GM23338 (cell line): ENCODE results near the gene NCKAP5. TPM values are rescaled to one million over a fixed set of nuclear protein-coding genes. Genes with fewer than 3 reads are reported as not detected.

ENCODE experiments used
- ATAC-seq: fragments of 200-7000 bp; cut with Tn5 transposase; 3 replicates; pipeline ENCODE4 v1.9.1; 2020
- DNase-seq: peaks from one replicate; pipeline ENCODE4 v3.0.0-alpha.2; 2015; ENCODE audit warnings: low spot score
- H2AFZ ChIP-seq: fragments of 200-600 bp; sonication (generic); 2 replicates; pipeline ENCODE4 v1.8.0; 2016; ENCODE audit warnings: antibody characterized with exemption, mild to moderate bottlenecking, moderate library complexity
- H3F3A ChIP-seq: fragments of 200-600 bp; sonication (generic); replicated peaks from 2 replicates; pipeline ENCODE4 v1.8.0; 2017; ENCODE audit warnings: antibody characterized with exemption, mixed run types, low read depth
- H3K27ac ChIP-seq: fragments of 200-600 bp; sonication (generic); 2 replicates; pipeline ENCODE4 v1.6.1; 2016; ENCODE audit warnings: low read depth
- H3K27me3 ChIP-seq: fragments of 200-600 bp; sonication (generic); 2 replicates; pipeline ENCODE4 v1.8.0; 2016; ENCODE audit warnings: mild to moderate bottlenecking, mixed run types, moderate library complexity; ENCODE audit not compliant: insufficient read depth
- H3K36me3 ChIP-seq: fragments of 200-600 bp; sonication (generic); 2 replicates; pipeline ENCODE4 v1.8.0; 2016; ENCODE audit warnings: mild to moderate bottlenecking; ENCODE audit not compliant: insufficient read depth
- H3K4me1 ChIP-seq: fragments of 200-600 bp; sonication (generic); 2 replicates; pipeline ENCODE4 v1.8.0; 2016; ENCODE audit warnings: mild to moderate bottlenecking, moderate library complexity; ENCODE audit not compliant: insufficient read depth
- H3K4me2 ChIP-seq: fragments of 200-600 bp; sonication (generic); 2 replicates; pipeline ENCODE4 v1.7.1; 2017; ENCODE audit warnings: mixed run types
- H3K4me3 ChIP-seq: fragments of 200-600 bp; sonication (generic); 2 replicates; pipeline ENCODE4 v1.6.1; 2016; ENCODE audit warnings: mixed run types
- H3K79me2 ChIP-seq: fragments of 200-600 bp; sonication (generic); replicated peaks from 2 replicates; pipeline ENCODE4 v1.8.0; 2017; ENCODE audit warnings: mild to moderate bottlenecking; ENCODE audit not compliant: insufficient read depth
- H3K9me2 ChIP-seq: fragments of 200-600 bp; sonication (generic); 2 replicates; pipeline ENCODE4 v1.8.0; 2017; ENCODE audit not compliant: insufficient read depth
- H4K20me1 ChIP-seq: fragments of 200-600 bp; sonication (generic); replicated peaks from 2 replicates; pipeline ENCODE4 v1.8.0; 2017; ENCODE audit warnings: mild to moderate bottlenecking; ENCODE audit not compliant: insufficient read depth
- H3K27ac Mint-ChIP-seq: 2 replicates; pipeline ENCODE4 v1.8.0; 2020; ENCODE audit warnings: inconsistent platforms, mild to moderate bottlenecking, moderate library complexity, mixed read lengths
- H3K27me3 Mint-ChIP-seq: 3 replicates; pipeline ENCODE4 v1.8.0; 2022; ENCODE audit warnings: low read depth, mild to moderate bottlenecking, moderate library complexity, mixed read lengths, inconsistent platforms; ENCODE audit not compliant: insufficient read depth, poor library complexity
- H3K36me3 Mint-ChIP-seq: 3 replicates; pipeline ENCODE4 v1.8.0; 2021; ENCODE audit warnings: low read depth, mild to moderate bottlenecking, inconsistent platforms, moderate library complexity, mixed read lengths
- H3K4me1 Mint-ChIP-seq: 3 replicates; pipeline ENCODE4 v1.8.0; 2020; ENCODE audit warnings: mild to moderate bottlenecking, inconsistent platforms, mixed read lengths
- H3K4me3 Mint-ChIP-seq: 3 replicates; pipeline ENCODE4 v1.8.0; 2021; ENCODE audit warnings: moderate library complexity, mild to moderate bottlenecking, inconsistent platforms, mixed read lengths
- H3K9me3 Mint-ChIP-seq: 3 replicates; pipeline ENCODE4 v1.8.0; 2020; ENCODE audit warnings: moderate library complexity, mild to moderate bottlenecking, inconsistent platforms, mixed read lengths
- CREB1 ChIP-seq: fragments of 250-450 bp; sonication (Bioruptor Pico); IDR thresholded peaks from 2 replicates; pipeline ENCODE4 v1.5.0; 2020; ENCODE audit warnings: low read depth, mild to moderate bottlenecking, moderate library complexity
- CTCF ChIP-seq, 2 experiments: fragments of 200-600 bp in 1 of 2; sonication (generic) in 1 of 2; conservative IDR thresholded peaks; 2 replicates each; pipeline versions ENCODE4 v1.5.1 to v1.6.1; 2016 to 2017; ENCODE audit warnings: antibody characterized with exemption in 2 of 2, low read depth in 2 of 2, mild to moderate bottlenecking in 2 of 2, moderate library complexity in 1 of 2
- ETS1 ChIP-seq: IDR thresholded peaks from 2 replicates; pipeline ENCODE4 v1.6.1; 2016; ENCODE audit warnings: antibody characterized with exemption
- EZH2phosphoT487 ChIP-seq: fragments of 200-600 bp; sonication (generic); IDR thresholded peaks from one replicate; pipeline ENCODE4 v1.8.1; 2018; ENCODE audit warnings: antibody characterized with exemption; ENCODE audit not compliant: unreplicated experiment
- REST ChIP-seq: IDR thresholded peaks from one replicate; pipeline ENCODE4 v1.6.1; 2018; ENCODE audit warnings: antibody characterized with exemption; ENCODE audit not compliant: unreplicated experiment
- STAT1 ChIP-seq: IDR thresholded peaks from one replicate; pipeline ENCODE4 v1.6.1; 2016; ENCODE audit warnings: antibody characterized with exemption; ENCODE audit not compliant: unreplicated experiment
- ZNF331 ChIP-seq: fragments of 250-450 bp; sonication (Bioruptor Pico); IDR thresholded peaks from 2 replicates; pipeline ENCODE4 v1.5.0; 2020; ENCODE audit warnings: low read depth, mild to moderate bottlenecking, moderate library complexity
- ZNF462 ChIP-seq: fragments of 250-450 bp; sonication (Bioruptor Pico); IDR thresholded peaks from 2 replicates; pipeline ENCODE4 v1.5.0; 2020; ENCODE audit warnings: mild to moderate bottlenecking, moderate library complexity
- polyA plus RNA-seq: library from polyadenylated mRNA; unstranded; fragments of >200 nt; fragmentation: Nextera tagmentation; extraction: Ambion mirVana; gene quantifications from 2 replicates; pipeline ENCODE4 v1.2.1, GENCODE V29; 2016
- total RNA-seq: library from RNA; depleted of rRNA; stranded (reverse); fragments of >200 nt; shearing (Covaris generic); gene quantifications from 2 replicates; pipeline ENCODE4 v1.2.3, GENCODE V29; 2014

NCKAP5 gene
- total and polyA plus RNA-seq, 2 experiments from 2014 or later = 0.34 to 0.73 TPM

- Mint-ChIP-seq H3K4me1 (no peaks in the 10 kb centered on the region), H3K9me3 (no peaks in the 10 kb centered on the region), H3K27ac (no peak overlapping the region), H3K36me3 (no peaks in the 10 kb centered on the region; the same call in 2 of the 3 replicates), H3K27me3 (no peaks in the 10 kb centered on the region), H3K4me3 (no peak overlapping the region)
- Histone ChIP-seq H4K20me1 (no peaks in the 10 kb centered on the region), H3K27me3 (no peaks in the 10 kb centered on the region), H3K27ac (no peak overlapping the region), H2AFZ (no peak overlapping the region), H3K4me2 (no peak overlapping the region), H3F3A (no peaks in the 10 kb centered on the region), H3K79me2 (no peaks in the 10 kb centered on the region), H3K4me1 (no peaks in the 10 kb centered on the region), H3K36me3 (no peaks in the 10 kb centered on the region), H3K4me3 (no peak overlapping the region), H3K9me2 (no peaks in the 10 kb centered on the region; the same call in 1 of the 2 replicates)
- TF ChIP-seq EZH2phosphoT487 (no peak), CREB1 (CRISPR knock-in tag) (no peak), ZNF331 (CRISPR knock-in tag) (no peak), ZNF462 (no peak), ETS1 (no peak), CTCF (conservative IDR thresholded peaks at IDR 0.05; ENCODE audit: low read depth in 2 of 2) (no peak), STAT1 (no peak), REST (no peak)
- DNase-seq (no peak), ATAC-seq (no peak)
These were observed 665.6 kb downstream of the NCKAP5 start for GRCh38 chr2:132902626-132903025.
